ENCODE results near the gene MTG2.

DNA sequence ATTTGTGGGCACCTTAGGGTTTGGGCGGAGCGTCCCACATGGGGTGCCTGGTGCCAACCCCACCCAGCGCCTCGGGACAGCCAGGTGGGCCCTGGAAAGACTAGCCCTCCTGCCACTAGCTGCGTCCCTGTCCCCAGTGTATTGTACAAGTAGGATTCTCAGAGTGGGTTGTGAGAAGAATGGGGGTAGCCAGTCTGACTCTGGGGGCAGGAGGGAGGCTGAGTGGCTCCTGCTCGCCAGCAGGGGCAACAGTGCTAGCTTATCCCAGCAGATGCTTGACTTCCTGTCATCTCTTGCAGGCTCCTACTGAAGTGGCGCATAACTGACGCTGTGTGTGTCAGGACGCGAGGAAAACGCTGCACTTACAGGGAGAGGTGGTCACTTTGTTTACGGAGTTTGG is 49.0 kb upstream of the MTG2 start:
- TF ChIP-seq, protein P1, sequence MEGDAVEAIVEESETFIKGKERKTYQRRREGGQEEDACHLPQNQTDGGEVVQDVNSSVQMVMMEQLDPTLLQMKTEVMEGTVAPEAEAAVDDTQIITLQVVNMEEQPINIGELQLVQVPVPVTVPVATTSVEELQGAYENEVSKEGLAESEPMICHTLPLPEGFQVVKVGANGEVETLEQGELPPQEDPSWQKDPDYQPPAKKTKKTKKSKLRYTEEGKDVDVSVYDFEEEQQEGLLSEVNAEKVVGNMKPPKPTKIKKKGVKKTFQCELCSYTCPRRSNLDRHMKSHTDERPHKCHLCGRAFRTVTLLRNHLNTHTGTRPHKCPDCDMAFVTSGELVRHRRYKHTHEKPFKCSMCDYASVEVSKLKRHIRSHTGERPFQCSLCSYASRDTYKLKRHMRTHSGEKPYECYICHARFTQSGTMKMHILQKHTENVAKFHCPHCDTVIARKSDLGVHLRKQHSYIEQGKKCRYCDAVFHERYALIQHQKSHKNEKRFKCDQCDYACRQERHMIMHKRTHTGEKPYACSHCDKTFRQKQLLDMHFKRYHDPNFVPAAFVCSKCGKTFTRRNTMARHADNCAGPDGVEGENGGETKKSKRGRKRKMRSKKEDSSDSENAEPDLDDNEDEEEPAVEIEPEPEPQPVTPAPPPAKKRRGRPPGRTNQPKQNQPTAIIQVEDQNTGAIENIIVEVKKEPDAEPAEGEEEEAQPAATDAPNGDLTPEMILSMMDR (IDR thresholded peaks at IDR 0.05) = no peak
- no peak for TF ChIP-seq POLR2AphosphoS5 (IDR thresholded peaks at IDR 0.05; ENCODE audit: insufficient read depth in 1 of 2, low read depth in 1 of 2)
